Kasumi-1 (cell line): ENCODE data around the gene GAL.

Experiments used
- DNase-seq, 2 experiments: peaks; one replicate each; lab custom pipeline; 2025; lab: John Stamatoyannopoulos, UW

GAL gene

GRCh38 chr11:68710409-68710808, 26.1 kb downstream of the GAL start:
- DNase-seq: no peak

- DNase-seq: no peak
Observed at GRCh38 chr11:68711114-68711513, 26.8 kb downstream of the GAL start.

DNA sequence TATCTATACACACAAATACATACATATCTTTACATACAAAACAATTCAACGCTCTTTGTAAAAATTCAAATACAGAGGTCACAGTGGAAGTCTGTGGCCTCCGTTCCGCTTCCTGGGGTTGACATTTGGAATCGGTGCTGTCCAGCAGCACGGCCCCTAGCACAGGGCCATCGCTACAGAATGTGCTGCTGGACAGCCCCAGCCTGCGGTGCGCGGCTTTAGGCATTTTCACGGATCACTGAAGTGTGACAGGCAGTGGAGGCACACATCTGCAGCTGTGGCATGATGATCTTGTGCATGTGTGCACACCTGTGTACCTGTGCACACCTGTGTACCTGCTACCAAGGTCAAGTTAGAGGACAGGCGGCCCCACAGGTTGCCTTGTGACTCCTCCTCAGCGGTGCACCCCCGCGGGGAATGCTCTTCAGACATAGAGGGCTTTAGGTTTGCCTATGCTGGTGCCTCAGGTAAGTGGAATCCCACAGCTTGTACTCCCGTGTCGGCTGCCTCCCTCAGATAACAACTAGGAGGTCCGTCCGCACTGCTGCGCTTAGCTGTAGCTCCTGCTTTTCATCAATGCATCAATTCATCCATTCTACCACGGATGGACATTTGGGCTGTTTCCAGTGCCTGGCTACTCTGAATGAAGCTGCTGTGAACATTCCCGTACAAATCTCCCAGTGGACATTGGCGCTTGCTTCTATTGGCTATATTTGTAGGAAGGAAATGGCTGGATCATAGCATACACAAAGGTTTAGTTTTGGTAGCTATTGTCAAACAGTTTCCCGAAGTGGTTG, 29.9 kb downstream of the GAL start:
- no peak for DNase-seq

- DNase-seq: no peak
Observed at GRCh38 chr11:68715456-68716122, 31.2 kb downstream of the GAL start.

DNA sequence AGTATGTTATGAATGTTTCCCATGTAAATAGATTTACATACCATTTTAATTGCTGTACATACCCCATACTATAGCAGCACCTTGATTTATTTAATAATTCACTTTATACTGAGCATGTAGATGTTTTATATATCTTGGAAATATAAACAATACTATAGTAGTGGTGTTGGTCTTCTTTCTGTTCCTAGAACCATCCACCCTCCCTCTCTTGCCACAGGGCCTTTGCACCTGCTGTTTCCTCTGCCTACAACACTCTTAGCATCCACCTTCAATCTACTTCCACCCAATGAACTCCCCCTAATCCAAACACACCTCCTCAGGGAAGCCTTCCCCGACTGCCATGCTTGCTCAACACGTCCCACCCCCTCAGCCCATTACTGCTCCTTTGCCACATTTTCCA, 36.7 kb downstream of the GAL start:
- DNase-seq: no peak

- no peak for DNase-seq
Observed at GRCh38 chr11:68722143-68722542, 37.8 kb downstream of the GAL start.

GRCh38 chr11:68724293-68724692, 39.9 kb downstream of the GAL start:
- peak; percentile 66 to 69 for DNase-seq

DNA sequence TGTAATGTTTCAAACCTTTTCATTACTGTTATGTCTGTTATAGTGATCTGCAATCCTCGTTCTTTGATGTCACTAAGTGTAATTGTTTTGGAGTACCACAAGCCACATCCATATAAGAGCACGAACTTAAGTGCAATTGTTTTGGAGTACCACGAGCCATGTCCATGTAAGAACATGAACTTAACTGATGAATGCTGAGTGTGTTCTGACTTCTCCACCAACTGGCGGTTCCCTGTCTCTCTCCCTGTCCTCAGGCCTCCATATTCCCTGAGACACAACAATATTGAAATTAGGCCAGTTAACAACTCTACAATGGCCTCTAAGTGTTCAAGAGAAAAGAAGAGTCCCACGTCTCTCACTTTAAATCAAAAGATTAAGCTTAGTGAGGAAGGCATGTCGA, 43.4 kb downstream of the GAL start:
- no peak for DNase-seq

DNA sequence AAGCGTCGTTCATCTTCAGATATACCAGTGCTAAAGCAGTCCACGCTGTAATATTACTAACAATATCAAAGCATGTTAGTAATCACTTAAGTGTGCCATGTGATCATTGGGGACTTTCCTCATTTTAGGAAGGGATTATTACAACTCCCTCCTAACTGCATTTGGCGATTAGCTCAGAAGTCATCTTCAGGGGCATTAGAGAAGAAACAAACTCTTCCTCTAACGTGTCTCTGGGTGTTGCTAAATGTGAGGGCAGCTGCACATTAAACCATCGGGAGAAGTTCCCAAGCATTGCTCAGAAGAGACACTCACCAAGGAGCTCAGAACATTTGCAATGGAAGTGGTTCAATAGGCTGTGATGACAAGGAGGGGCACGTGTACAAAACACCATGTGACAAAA, 49.8 kb downstream of the GAL start:
- no peak for DNase-seq

- no peak for DNase-seq
Observed at GRCh38 chr11:68735125-68735524, 50.8 kb downstream of the GAL start.

GRCh38 chr11:68735646-68736045, 51.3 kb downstream of the GAL start:
- DNase-seq: no peak
